Astrocyte of the cerebellum (primary cell): ENCODE data around the gene CNPPD1.

Source experiments
- DNase-seq: peaks from one replicate; pipeline ENCODE4 v3.0.0-alpha.2; 2011; ENCODE audit warnings: low read depth
- H3K4me3 ChIP-seq: 2 replicates; pipeline ENCODE4 v1.5.1; 2011; ENCODE audit warnings: mild to moderate bottlenecking, low read depth, low read length, moderate library complexity
- in situ Hi-C: cut with HindIII; loops from 2 replicates; pipeline ENCODE4 v1.10.0; 2017; ENCODE audit warnings: low sequenced_read_pairs
- TF ChIP-seq, protein P1 (sequence below): IDR thresholded peaks from 2 replicates; pipeline ENCODE4 v1.5.1; 2012; ENCODE audit warnings: low read length, low read depth, moderate library complexity, mild to moderate bottlenecking; ENCODE audit errors: missing control alignments

CNPPD1 gene

DNA sequence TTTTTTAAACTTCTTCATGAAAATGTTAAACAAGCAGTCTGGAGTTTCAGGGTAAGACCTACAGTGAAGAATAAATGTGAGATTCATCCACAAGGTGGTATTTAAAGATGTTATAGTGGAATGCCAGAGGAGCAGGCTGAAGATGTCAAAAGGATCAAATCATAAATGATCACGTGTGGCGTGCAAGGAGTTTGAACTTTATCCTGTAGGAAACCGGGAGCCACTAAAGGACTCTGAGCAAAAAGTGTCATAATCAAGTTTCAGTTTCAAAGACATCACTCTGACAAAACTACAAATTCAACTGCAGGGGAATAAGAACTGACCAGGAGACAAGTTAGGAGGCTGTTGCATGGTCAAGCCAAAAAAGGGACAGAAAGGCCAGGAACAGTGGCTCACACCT, 36.0 kb downstream of the CNPPD1 start:
- in situ Hi-C loops = no loop called here
- no peak overlapping the region for H3K4me3 ChIP-seq
- TF ChIP-seq, protein P1, sequence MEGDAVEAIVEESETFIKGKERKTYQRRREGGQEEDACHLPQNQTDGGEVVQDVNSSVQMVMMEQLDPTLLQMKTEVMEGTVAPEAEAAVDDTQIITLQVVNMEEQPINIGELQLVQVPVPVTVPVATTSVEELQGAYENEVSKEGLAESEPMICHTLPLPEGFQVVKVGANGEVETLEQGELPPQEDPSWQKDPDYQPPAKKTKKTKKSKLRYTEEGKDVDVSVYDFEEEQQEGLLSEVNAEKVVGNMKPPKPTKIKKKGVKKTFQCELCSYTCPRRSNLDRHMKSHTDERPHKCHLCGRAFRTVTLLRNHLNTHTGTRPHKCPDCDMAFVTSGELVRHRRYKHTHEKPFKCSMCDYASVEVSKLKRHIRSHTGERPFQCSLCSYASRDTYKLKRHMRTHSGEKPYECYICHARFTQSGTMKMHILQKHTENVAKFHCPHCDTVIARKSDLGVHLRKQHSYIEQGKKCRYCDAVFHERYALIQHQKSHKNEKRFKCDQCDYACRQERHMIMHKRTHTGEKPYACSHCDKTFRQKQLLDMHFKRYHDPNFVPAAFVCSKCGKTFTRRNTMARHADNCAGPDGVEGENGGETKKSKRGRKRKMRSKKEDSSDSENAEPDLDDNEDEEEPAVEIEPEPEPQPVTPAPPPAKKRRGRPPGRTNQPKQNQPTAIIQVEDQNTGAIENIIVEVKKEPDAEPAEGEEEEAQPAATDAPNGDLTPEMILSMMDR = no peak
- no peak for DNase-seq

DNA sequence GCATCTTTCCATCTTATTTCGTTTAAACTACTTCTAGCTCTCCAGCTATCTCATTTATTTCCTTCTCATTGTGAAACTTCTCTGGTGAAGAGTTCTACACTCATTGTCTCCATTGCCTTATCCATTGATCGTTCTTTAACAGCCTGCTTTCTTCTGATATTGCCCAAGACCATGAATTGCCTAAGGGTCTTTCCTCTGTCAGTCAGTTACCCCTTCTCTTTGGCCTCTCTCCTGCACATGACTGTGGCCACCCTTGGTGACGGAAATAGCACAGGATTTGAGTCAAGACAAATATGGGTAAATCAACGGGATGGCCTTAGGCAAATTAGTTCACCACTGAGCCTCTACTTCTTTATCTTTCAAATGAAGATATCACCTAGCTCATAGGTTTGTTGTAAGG, 42.7 kb downstream of the CNPPD1 start:
- TF ChIP-seq, protein P1 = no peak
- in situ Hi-C loops = no loop called here
- no peak for DNase-seq
- H3K4me3 ChIP-seq = no peak overlapping the region

DNA sequence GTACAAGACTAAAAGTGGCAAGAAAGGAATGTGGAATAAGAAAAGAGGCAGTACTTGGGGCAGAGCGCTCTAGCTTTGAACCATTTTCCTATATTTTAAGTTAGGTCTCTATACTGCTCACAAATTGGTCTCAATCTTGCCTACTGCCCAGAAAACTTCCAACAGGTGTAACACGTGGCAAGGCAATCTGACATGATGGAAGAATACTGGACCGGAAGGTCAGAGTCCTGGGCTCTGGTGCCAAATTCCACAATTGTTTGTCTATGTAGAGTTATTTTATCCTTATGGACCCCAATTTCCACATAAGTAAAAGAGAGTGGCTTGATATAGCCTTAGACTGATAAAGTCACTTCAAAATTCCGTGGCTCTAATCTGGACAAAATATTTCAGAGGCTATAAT, 45.0 kb downstream of the CNPPD1 start:
- H3K4me3 ChIP-seq = no peak overlapping the region
- TF ChIP-seq, protein P1 = no peak
- in situ Hi-C loops = no loop called here
- DNase-seq = no peak

DNA sequence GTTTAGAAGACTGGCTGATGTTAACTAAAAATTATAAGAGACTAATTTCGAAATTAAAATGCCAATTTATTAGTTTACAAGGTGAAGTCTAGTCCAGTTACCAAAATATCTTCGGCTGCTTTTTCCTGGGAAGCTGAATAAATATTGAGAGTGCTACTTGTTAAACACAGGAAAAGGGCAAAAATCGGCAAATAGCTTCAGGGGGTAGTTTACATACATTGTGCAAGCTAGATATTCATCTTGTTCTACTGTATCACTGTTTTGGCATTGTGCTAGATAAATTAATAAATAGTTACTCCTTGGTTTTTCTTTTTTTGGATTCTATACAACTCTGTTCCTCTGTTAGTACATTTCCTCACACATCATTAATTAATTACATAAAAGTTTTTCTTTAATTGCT, 45.4 kb downstream of the CNPPD1 start:
- DNase-seq = no peak
- in situ Hi-C loops = no loop called here
- H3K4me3 ChIP-seq = no peak overlapping the region
- TF ChIP-seq, protein P1 = no peak

DNA sequence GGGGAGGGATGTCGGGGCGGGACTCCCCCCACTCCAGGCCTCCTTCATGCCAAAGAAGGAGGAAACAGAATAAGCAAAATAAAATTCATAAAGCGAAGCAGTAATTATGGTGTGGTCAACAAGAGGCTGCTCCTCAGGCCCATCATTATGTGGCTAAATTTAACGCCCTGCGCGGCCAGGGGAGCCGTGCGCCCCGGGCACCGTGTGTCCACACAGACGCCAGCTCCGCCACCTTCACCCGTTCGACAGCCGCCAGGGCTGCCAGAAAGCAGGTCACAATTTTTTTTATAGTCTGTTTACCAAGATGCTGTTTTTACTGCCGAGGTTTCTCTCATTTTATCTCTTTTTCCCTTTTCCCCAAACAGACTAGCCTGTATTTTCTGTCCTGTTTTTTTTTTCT, 47.1 kb downstream of the CNPPD1 start:
- in situ Hi-C loops = no loop called here
- TF ChIP-seq, protein P1 = no peak
- DNase-seq = no peak
- no peak overlapping the region for H3K4me3 ChIP-seq

DNA sequence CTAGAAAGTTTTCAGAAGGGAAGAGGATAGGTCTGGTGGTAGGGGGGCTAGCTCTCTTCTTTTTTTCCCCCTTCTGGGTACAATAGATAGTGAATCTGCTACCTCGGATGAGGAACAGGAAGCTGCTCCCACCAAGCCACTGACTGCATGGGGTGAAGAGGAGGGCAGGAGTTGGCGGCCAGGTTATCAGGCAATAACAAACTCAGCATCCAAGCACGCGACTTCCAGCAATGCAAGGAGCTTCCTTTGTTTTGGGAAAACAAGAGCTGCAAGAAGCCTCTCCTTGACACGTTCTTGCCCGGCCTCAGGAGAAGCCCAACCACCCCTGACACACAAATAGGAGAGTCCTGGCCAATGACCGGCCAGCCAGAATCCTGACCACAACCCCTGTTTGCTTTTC, 48.3 kb downstream of the CNPPD1 start:
- no peak overlapping the region for H3K4me3 ChIP-seq
- in situ Hi-C loops = no loop called here
- TF ChIP-seq, protein P1 = no peak
- no peak for DNase-seq

DNA sequence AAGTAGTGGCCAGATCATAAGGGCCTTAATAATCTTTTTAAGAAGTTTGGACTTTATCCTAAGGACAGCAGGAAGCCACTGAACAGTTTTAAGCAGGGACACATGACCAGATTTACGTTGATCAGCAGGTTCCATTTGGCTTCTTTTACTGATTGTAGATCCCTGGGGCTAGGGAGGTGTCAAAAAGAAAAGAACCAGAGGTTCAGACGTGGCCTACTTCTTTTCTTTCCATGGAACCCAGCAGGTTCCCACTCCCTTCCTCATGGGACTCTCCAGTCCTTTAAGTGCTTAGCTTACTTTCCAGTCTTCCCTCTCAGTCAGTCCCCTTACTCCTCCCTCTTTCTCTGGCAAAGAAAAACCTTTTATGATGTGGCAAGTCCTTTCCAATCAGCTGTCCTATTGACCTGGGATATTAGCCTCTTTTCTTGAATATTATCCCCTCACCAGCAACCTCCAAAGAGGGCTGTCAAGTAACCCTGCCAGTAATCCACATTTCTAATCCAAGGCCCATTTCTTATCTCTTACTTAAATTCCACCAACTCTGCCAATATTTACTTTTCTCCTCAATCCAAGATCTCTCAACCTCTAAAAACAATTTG, 49.6 kb downstream of the CNPPD1 start:
- H3K4me3 ChIP-seq = no peak overlapping the region
- in situ Hi-C loops = no loop called here
- TF ChIP-seq, protein P1 = no peak
- DNase-seq = no peak
